H9 (cell line): Measurements from ENCODE around the gene PASK. TPM values are rescaled to one million over a fixed set of nuclear protein-coding genes. Genes with fewer than 3 reads are reported as not detected.

ENCODE experiments used
- DNase-seq: peaks from one replicate; pipeline ENCODE4 v3.0.0-alpha.2; 2017
- H2AFZ ChIP-seq: one replicate; pipeline ENCODE4 v1.6.1; 2013; ENCODE audit warnings: mild to moderate bottlenecking, low read length, control low read depth, moderate library complexity
- H2AK5ac ChIP-seq: 2 replicates; pipeline ENCODE4 v1.6.1; 2013; ENCODE audit warnings: low read length, control low read depth, mixed read lengths; ENCODE audit not compliant: insufficient read length
- H2BK120ac ChIP-seq: one replicate; pipeline ENCODE4 v1.6.1; 2013; ENCODE audit warnings: low read depth, mild to moderate bottlenecking, low read length, control low read depth, inconsistent platforms; ENCODE audit not compliant: poor library complexity, severe bottlenecking
- H2BK12ac ChIP-seq: 2 replicates; pipeline ENCODE4 v1.6.1; 2013; ENCODE audit warnings: low read length, control low read depth, mixed read lengths, low read depth; ENCODE audit not compliant: insufficient read length
- H2BK15ac ChIP-seq: 2 replicates; pipeline ENCODE4 v1.6.1; 2013; ENCODE audit warnings: low read depth, low read length, control low read depth
- H2BK20ac ChIP-seq: one replicate; pipeline ENCODE4 v1.6.1; 2013; ENCODE audit warnings: low read depth, mild to moderate bottlenecking, low read length, control low read depth, inconsistent platforms; ENCODE audit not compliant: poor library complexity, severe bottlenecking
- H2BK5ac ChIP-seq: 2 replicates; pipeline ENCODE4 v1.6.1; 2013; ENCODE audit warnings: low read length, control low read depth, mixed read lengths; ENCODE audit not compliant: insufficient read length
- H3K14ac ChIP-seq: 2 replicates; pipeline ENCODE4 v1.6.1; 2013; ENCODE audit warnings: low read length, control low read depth; ENCODE audit not compliant: insufficient read depth
- H3K18ac ChIP-seq: 2 replicates; pipeline ENCODE4 v1.6.1; 2013; ENCODE audit warnings: low read depth, mild to moderate bottlenecking, mixed read lengths, low read length, control low read depth; ENCODE audit not compliant: insufficient read length
- H3K23ac ChIP-seq: 2 replicates; pipeline ENCODE4 v1.6.1; 2013; ENCODE audit warnings: low read length, control low read depth, mixed read lengths, low read depth; ENCODE audit not compliant: insufficient read length
- H3K23me2 ChIP-seq: 2 replicates; pipeline ENCODE4 v1.6.1; 2013; ENCODE audit warnings: low read depth, mild to moderate bottlenecking, mixed read lengths, low read length, control low read depth; ENCODE audit not compliant: insufficient read length, poor library complexity, severe bottlenecking
- H3K27ac ChIP-seq: 2 replicates; pipeline ENCODE4 v1.5.1; 2013; ENCODE audit warnings: low read length, control low read depth, mixed read lengths, low read depth; ENCODE audit not compliant: insufficient read length
- H3K27me3 ChIP-seq: 2 replicates; pipeline ENCODE4 v1.6.1; 2013; ENCODE audit warnings: low read length, control low read depth, inconsistent platforms; ENCODE audit not compliant: insufficient read depth
- H3K4ac ChIP-seq: 2 replicates; pipeline ENCODE4 v1.6.1; 2013; ENCODE audit warnings: low read depth, mild to moderate bottlenecking, control low read depth, inconsistent platforms, low read length, moderate library complexity
- H3K4me1 ChIP-seq: 2 replicates; pipeline ENCODE4 v1.6.1; 2013; ENCODE audit warnings: low read length, control low read depth, inconsistent platforms; ENCODE audit not compliant: insufficient read depth
- H3K4me2 ChIP-seq: 2 replicates; pipeline ENCODE4 v1.6.1; 2013; ENCODE audit warnings: low read length, control low read depth, mixed read lengths; ENCODE audit not compliant: insufficient read length, insufficient read depth
- H3K56ac ChIP-seq: 2 replicates; pipeline ENCODE4 v1.6.1; 2013; ENCODE audit warnings: low read depth, mild to moderate bottlenecking, mixed read lengths, low read length, control low read depth; ENCODE audit not compliant: insufficient read length
- H3K79me1 ChIP-seq: 2 replicates; pipeline ENCODE4 v1.6.1; 2013; ENCODE audit warnings: low read depth, mild to moderate bottlenecking, moderate library complexity, low read length, control low read depth, inconsistent platforms; ENCODE audit not compliant: insufficient read depth, poor library complexity, severe bottlenecking
- H3K79me2 ChIP-seq: 2 replicates; pipeline ENCODE4 v1.6.1; 2013; ENCODE audit warnings: low read length, control low read depth, inconsistent platforms; ENCODE audit not compliant: insufficient read depth
- H3K9ac ChIP-seq: 2 replicates; pipeline ENCODE4 v1.6.1; 2013; ENCODE audit warnings: low read length, control low read depth, mixed read lengths; ENCODE audit not compliant: insufficient read length; ENCODE audit errors: extremely low read depth
- H3K9me3 ChIP-seq: one replicate; pipeline ENCODE4 v1.6.1; 2013; ENCODE audit warnings: low read depth, low read length, inconsistent platforms; ENCODE audit not compliant: control insufficient read depth
- H3T11ph ChIP-seq: one replicate; pipeline ENCODE4 v1.6.1; 2013; ENCODE audit warnings: mild to moderate bottlenecking, low read length, control low read depth, inconsistent platforms
- H4K20me1 ChIP-seq: one replicate; pipeline ENCODE4 v1.6.1; 2013; ENCODE audit not compliant: control insufficient read depth, insufficient read length, insufficient read depth
- H4K5ac ChIP-seq: 2 replicates; pipeline ENCODE4 v1.6.1; 2013; ENCODE audit warnings: low read depth, mild to moderate bottlenecking, mixed read lengths, low read length, control low read depth; ENCODE audit not compliant: insufficient read length
- H4K8ac ChIP-seq: replicated peaks from 2 replicates; pipeline ENCODE4 v1.6.1; 2013; ENCODE audit warnings: low read length, control low read depth, mixed read lengths, low read depth; ENCODE audit not compliant: insufficient read length
- H4K91ac ChIP-seq: 2 replicates; pipeline ENCODE4 v1.6.1; 2013; ENCODE audit warnings: low read depth, mild to moderate bottlenecking, moderate library complexity, mixed read lengths, low read length, control low read depth; ENCODE audit not compliant: insufficient read length
- H3K27ac Mint-ChIP-seq, 3 experiments: 2 replicates in 2 of 3; 3 replicates in 1 of 3; pipeline ENCODE4 v1.8.0; 2020 to 2021; ENCODE audit warnings: mixed read lengths in 3 of 3, mild to moderate bottlenecking in 1 of 3, moderate library complexity in 1 of 3
- H3K27me3 Mint-ChIP-seq: 2 replicates; pipeline ENCODE4 v1.8.0; 2021; ENCODE audit warnings: low read depth, mild to moderate bottlenecking, moderate library complexity, mixed read lengths
- H3K36me3 Mint-ChIP-seq, 3 experiments: 2 replicates in 2 of 3; 3 replicates in 1 of 3; pipeline ENCODE4 v1.8.0; 2020 to 2021; ENCODE audit warnings: low read depth in 3 of 3, mixed read lengths in 3 of 3; ENCODE audit not compliant: insufficient read depth in 1 of 3
- H3K4me1 Mint-ChIP-seq, 2 experiments: 2 replicates each; pipeline ENCODE4 v1.8.0; 2020; ENCODE audit warnings: mixed read lengths in 2 of 2
- H3K4me3 Mint-ChIP-seq, 2 experiments: 2 replicates in 1 of 2; 3 replicates in 1 of 2; pipeline ENCODE4 v1.8.0; 2020 to 2021; ENCODE audit warnings: mild to moderate bottlenecking in 2 of 2, mixed read lengths in 2 of 2, moderate library complexity in 1 of 2
- H3K9me3 Mint-ChIP-seq, 2 experiments: 2 replicates in 1 of 2; 3 replicates in 1 of 2; pipeline ENCODE4 v1.8.0; 2020; ENCODE audit warnings: mild to moderate bottlenecking in 2 of 2, mixed read lengths in 2 of 2, moderate library complexity in 1 of 2
- WGBS: extraction: QIAGEN DNeasy Blood & Tissue Kit; methylation state at CpG from one replicate; pipeline ENCODE4 v1.1.7; 2013; ENCODE audit warnings: missing lambda C conversion rate, low lambda C conversion rate, mixed read lengths; ENCODE audit not compliant: insufficient read length; ENCODE audit errors: extremely low coverage; 5-methylcytosine and 5-hydroxymethylcytosine counted together
- total RNA-seq: library from RNA; stranded (reverse); gene quantifications from 2 replicates; pipeline ENCODE4 v1.2.1, GENCODE V29; 2021
- TF ChIP-seq, protein P1 (sequence below): fragments of 200-600 bp; sonication (generic); conservative IDR thresholded peaks from 3 replicates; pipeline ENCODE4 v1.8.0; 2021; ENCODE audit warnings: antibody characterized with exemption, mild to moderate bottlenecking

PASK gene
- total RNA-seq, 1 experiment from 2014 or later = 68.0 TPM

GRCh38 chr2:241067501-241068135 is 81.7 kb downstream of the PASK start:
- Mint-ChIP-seq H3K36me3 (no peaks in the 10 kb centered on the region), H3K9me3 (no peaks in the 10 kb centered on the region), H3K27ac (no peak overlapping the region), H3K4me1 (peaks cover under 1 to 8% of the 10 kb centered on the region in 2 experiments), H3K27me3 (no peaks in the 10 kb centered on the region; the same call in 1 of the 2 replicates), H3K4me3 (no peak overlapping the region)
- Histone ChIP-seq H3K9ac (no peak overlapping the region), H2BK15ac (no peak overlapping the region), H4K20me1 (no peaks in the 10 kb centered on the region), H3K14ac (no peak overlapping the region), H3T11ph (no peak overlapping the region), H3K79me2 (no peaks in the 10 kb centered on the region), H2BK5ac (no peak overlapping the region), H3K4me2 (no peak overlapping the region), H3K9me3 (no peaks in the 10 kb centered on the region), H2AK5ac (no peak overlapping the region), H3K56ac (no peak overlapping the region), H4K91ac (no peak overlapping the region), H3K4me1 (no peaks in the 10 kb centered on the region), H4K5ac (no peak overlapping the region), H3K4ac (no peak overlapping the region), H3K27ac (no peak overlapping the region), H3K23me2 (no peaks in the 10 kb centered on the region), H3K27me3 (no peaks in the 10 kb centered on the region), H2BK120ac (no peak overlapping the region), H3K79me1 (no peaks in the 10 kb centered on the region), H2AFZ (no peak overlapping the region), H3K23ac (no peak overlapping the region), H2BK12ac (no peak overlapping the region), H4K8ac (no peak overlapping the region), H2BK20ac (no peak overlapping the region), H3K18ac (no peak overlapping the region)
- no CpG with 5 or more reads among the region's 21 CpGs for WGBS
- TF ChIP-seq, protein P1, sequence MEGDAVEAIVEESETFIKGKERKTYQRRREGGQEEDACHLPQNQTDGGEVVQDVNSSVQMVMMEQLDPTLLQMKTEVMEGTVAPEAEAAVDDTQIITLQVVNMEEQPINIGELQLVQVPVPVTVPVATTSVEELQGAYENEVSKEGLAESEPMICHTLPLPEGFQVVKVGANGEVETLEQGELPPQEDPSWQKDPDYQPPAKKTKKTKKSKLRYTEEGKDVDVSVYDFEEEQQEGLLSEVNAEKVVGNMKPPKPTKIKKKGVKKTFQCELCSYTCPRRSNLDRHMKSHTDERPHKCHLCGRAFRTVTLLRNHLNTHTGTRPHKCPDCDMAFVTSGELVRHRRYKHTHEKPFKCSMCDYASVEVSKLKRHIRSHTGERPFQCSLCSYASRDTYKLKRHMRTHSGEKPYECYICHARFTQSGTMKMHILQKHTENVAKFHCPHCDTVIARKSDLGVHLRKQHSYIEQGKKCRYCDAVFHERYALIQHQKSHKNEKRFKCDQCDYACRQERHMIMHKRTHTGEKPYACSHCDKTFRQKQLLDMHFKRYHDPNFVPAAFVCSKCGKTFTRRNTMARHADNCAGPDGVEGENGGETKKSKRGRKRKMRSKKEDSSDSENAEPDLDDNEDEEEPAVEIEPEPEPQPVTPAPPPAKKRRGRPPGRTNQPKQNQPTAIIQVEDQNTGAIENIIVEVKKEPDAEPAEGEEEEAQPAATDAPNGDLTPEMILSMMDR = no peak
- no peak for DNase-seq
